Measurements from ENCODE around the gene PGR. TPM values are rescaled to one million over a fixed set of nuclear protein-coding genes. Genes with fewer than 3 reads are reported as not detected.

Gene PGR
- total RNA-seq, 2 donors from 2014 or later, result not detected

DNA sequence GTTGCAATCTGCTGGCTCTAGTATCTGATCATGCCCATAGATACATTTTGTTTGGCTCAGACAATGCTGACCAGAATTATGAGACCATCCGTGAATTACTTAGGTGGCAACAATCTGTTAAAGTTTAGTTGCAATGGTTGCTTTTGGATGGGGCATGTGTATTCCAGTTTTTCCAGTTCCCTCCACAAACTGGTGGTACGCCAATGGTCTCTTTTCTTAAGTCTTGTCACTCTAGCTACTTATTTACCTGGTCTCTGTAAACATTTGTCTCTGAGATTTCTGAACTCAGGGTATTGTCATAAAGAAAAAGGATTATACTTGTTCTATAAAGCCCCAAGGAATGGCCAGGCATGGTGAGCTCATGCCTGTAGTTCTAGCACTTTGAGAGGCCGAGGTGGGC, 65.9 kb downstream of the PGR start:
- Mint-ChIP-seq H3K27ac (no peak overlapping the region), H3K27me3 (ENCODE audit: insufficient read depth) (no peaks in the 10 kb centered on the region), H3K4me1 (no peaks in the 10 kb centered on the region), H3K4me3 (no peak overlapping the region), H3K36me3 (ENCODE audit: low read depth) (no peaks in the 10 kb centered on the region), H3K9me3 (no peaks in the 10 kb centered on the region)
- H3K36me3 ChIP-seq (ENCODE audit: control insufficient read depth, insufficient read depth, low read length), result no peaks in the 10 kb centered on the region
- no peak for TF ChIP-seq CTCF (conservative IDR thresholded peaks at IDR 0.05)
- 93 to 97% methylated on average over 3 of the region's 3 CpGs for WGBS, 2 experiments (ENCODE audit: insufficient coverage in 1 of 2, insufficient read length in 1 of 2)
- no peak overlapping the region for H3K4me3 ChIP-seq (ENCODE audit: low read length)
- no peak for DNase-seq
- no peak overlapping the region for H3K9ac ChIP-seq (ENCODE audit: extremely low read depth, low read length, poor library complexity, severe bottlenecking)
- H3K4me1 ChIP-seq (ENCODE audit: control insufficient read depth, insufficient read depth, low read length), result no peaks in the 10 kb centered on the region
- no peaks in the 10 kb centered on the region for H3K27me3 ChIP-seq (ENCODE audit: control insufficient read depth, insufficient read depth, low read length, poor library complexity, severe bottlenecking)
- no peak overlapping the region for H3K27ac ChIP-seq (ENCODE audit: low read depth, low read length)
- no peaks in the 10 kb centered on the region for H3K9me3 ChIP-seq (ENCODE audit: control insufficient read depth, low read length)

DNA sequence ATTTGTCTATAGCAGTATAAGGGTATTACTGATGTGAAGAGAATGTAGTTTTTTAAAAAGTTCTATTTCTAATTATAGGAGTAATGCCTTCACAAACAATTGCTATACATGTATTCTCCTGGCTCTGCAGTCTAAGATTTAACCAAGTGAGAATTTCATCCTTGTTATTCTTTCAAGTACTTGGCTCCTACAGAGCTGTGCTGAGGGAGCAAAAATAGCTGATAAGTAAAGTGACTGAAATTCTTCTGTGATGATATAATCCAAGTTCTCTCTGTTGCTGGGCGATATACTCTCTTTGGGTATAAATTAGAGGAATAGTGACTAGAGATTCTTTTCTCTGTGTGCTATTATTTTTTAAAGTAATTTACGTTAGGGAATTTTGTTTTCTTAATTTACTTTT, 68.0 kb downstream of the PGR start:
- no peaks in the 10 kb centered on the region for H3K36me3 Mint-ChIP-seq (ENCODE audit: low read depth)
- DNase-seq, result no peak

DNA sequence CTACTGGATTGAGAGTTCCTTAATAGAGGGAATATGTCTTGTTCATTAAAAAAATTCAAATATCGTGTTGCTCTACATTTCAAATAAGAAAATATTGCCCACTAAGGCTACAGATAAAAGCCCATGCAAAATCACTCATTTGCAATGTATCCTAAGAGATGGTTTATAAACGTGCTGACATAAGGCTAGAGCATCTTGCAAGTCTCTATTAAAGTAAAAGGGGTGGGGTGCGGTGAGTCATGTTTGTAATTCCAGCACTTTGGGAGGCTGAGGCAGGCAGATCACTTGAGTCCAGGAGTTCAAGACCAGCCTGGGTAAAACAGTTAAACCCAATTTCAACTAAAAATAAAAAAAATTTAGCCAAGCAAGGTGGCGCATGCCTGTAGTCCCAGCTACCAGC, 70.3 kb downstream of the PGR start:
- no peak for TF ChIP-seq CTCF (conservative IDR thresholded peaks at IDR 0.05)
- Histone ChIP-seq H3K4me3 (ENCODE audit: low read length) (no peak overlapping the region), H3K27me3 (ENCODE audit: control insufficient read depth, insufficient read depth, low read length, poor library complexity, severe bottlenecking) (no peaks in the 10 kb centered on the region), H3K36me3 (ENCODE audit: control insufficient read depth, insufficient read depth, low read length) (no peaks in the 10 kb centered on the region), H3K9ac (ENCODE audit: extremely low read depth, low read length, poor library complexity, severe bottlenecking) (no peak overlapping the region), H3K27ac (ENCODE audit: low read depth, low read length) (no peak overlapping the region), H3K9me3 (ENCODE audit: control insufficient read depth, low read length) (no peaks in the 10 kb centered on the region), H3K4me1 (ENCODE audit: control insufficient read depth, insufficient read depth, low read length) (no peaks in the 10 kb centered on the region)
- H3K4me3 Mint-ChIP-seq, result no peak overlapping the region
- WGBS, 2 experiments (ENCODE audit: insufficient coverage in 1 of 2, insufficient read length in 1 of 2), result 90 to 93% methylated on average over 2 to 4 of the region's 4 CpGs
- H3K9me3 Mint-ChIP-seq, result no peaks in the 10 kb centered on the region
- H3K27ac Mint-ChIP-seq, result no peak overlapping the region
- no peak for DNase-seq
- no peaks in the 10 kb centered on the region for H3K36me3 Mint-ChIP-seq (ENCODE audit: low read depth)
- H3K27me3 Mint-ChIP-seq (ENCODE audit: insufficient read depth), result no peaks in the 10 kb centered on the region
- H3K4me1 Mint-ChIP-seq, result no peaks in the 10 kb centered on the region

More for the DNA sequence above, 68.0 kb downstream of the PGR start:
- Mint-ChIP-seq H3K4me3 (no peak overlapping the region), H3K27ac (no peak overlapping the region), H3K27me3 (ENCODE audit: insufficient read depth) (no peaks in the 10 kb centered on the region), H3K4me1 (no peaks in the 10 kb centered on the region), H3K9me3 (no peaks in the 10 kb centered on the region)
- Histone ChIP-seq H3K36me3 (ENCODE audit: control insufficient read depth, insufficient read depth, low read length) (no peaks in the 10 kb centered on the region), H3K4me1 (ENCODE audit: control insufficient read depth, insufficient read depth, low read length) (no peaks in the 10 kb centered on the region), H3K9ac (ENCODE audit: extremely low read depth, low read length, poor library complexity, severe bottlenecking) (no peak overlapping the region), H3K27ac (ENCODE audit: low read depth, low read length) (no peak overlapping the region), H3K27me3 (ENCODE audit: control insufficient read depth, insufficient read depth, low read length, poor library complexity, severe bottlenecking) (no peaks in the 10 kb centered on the region), H3K4me3 (ENCODE audit: low read length) (no peak overlapping the region), H3K9me3 (ENCODE audit: control insufficient read depth, low read length) (no peaks in the 10 kb centered on the region)
- no peak for TF ChIP-seq CTCF (conservative IDR thresholded peaks at IDR 0.05)
- WGBS, 2 experiments (ENCODE audit: insufficient coverage in 1 of 2, insufficient read length in 1 of 2), result 90% methylated on average over 1 of the region's 2 CpGs; no CpG with 5 or more reads in 1 of the 2 experiments
